ENCODE data around the gene TEK. TPM values are rescaled to one million over a fixed set of nuclear protein-coding genes. Genes with fewer than 3 reads are reported as not detected.

The TEK gene
- polyA plus RNA-seq, 2 of the 4 experiments (the other 2 are of a cell fraction) = 0.04 TPM; not detected in 1

GRCh38 chr9:27160636-27161035, 51.6 kb downstream of the TEK start:
- no peak for FAIRE-seq
- Histone ChIP-seq H3K4me3 (no peak overlapping the region), H3K27ac (no peak overlapping the region), H3K4me2 (no peak overlapping the region), H3K4me1 (no peaks in the 10 kb centered on the region), H3K9me3 (no peaks in the 10 kb centered on the region)
- CTCF ChIA-PET = interaction anchor here (1.2 kb wide), 1 partner anchor 87 kb away, joined by 3 read pairs; no protein-coding TSS in a partner anchor
- 49% methylated on average over 2 of the region's 2 CpGs for WGBS (ENCODE audit: missing lambda C conversion rate)
- no peak for TF ChIP-seq ZC3H11A (IDR thresholded peaks at IDR 0.05)
- TF ChIP-seq RAD21 (conservative IDR thresholded peaks at IDR 0.05 in 1 of 2, IDR thresholded peaks at IDR 0.05 in 1 of 2) = no peak
- TF ChIP-seq FOXS1 (CRISPR knock-in tag; IDR thresholded peaks at IDR 0.05) = no peak
- TF ChIP-seq ZFP36 (IDR thresholded peaks at IDR 0.05; ENCODE audit: borderline replicate concordance, partially characterized antibody) = no peak
- TF ChIP-seq, protein P1, sequence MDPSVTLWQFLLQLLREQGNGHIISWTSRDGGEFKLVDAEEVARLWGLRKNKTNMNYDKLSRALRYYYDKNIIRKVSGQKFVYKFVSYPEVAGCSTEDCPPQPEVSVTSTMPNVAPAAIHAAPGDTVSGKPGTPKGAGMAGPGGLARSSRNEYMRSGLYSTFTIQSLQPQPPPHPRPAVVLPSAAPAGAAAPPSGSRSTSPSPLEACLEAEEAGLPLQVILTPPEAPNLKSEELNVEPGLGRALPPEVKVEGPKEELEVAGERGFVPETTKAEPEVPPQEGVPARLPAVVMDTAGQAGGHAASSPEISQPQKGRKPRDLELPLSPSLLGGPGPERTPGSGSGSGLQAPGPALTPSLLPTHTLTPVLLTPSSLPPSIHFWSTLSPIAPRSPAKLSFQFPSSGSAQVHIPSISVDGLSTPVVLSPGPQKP (IDR thresholded peaks at IDR 0.05; ENCODE audit: low read depth, low read length) = no peak
- no peak for TF ChIP-seq JUNB (IDR thresholded peaks at IDR 0.05)
- TF ChIP-seq NPAS2 (CRISPR knock-in tag; IDR thresholded peaks at IDR 0.05; ENCODE audit: borderline replicate concordance) = no peak
- TF ChIP-seq, protein P2, sequence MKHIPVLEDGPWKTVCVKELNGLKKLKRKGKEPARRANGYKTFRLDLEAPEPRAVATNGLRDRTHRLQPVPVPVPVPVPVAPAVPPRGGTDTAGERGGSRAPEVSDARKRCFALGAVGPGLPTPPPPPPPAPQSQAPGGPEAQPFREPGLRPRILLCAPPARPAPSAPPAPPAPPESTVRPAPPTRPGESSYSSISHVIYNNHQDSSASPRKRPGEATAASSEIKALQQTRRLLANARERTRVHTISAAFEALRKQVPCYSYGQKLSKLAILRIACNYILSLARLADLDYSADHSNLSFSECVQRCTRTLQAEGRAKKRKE (CRISPR knock-in tag; IDR thresholded peaks at IDR 0.05; ENCODE audit: low read depth) = no peak
- TF ChIP-seq RNF2 (IDR thresholded peaks at IDR 0.05; ENCODE audit: borderline replicate concordance, low read depth) = no peak
- no peak for TF ChIP-seq RFX5 (IDR thresholded peaks at IDR 0.05)
- no peak for TF ChIP-seq TP53 (CRISPR knock-in tag; IDR thresholded peaks at IDR 0.05)
- no peak for TF ChIP-seq GATA3 (IDR thresholded peaks at IDR 0.05; ENCODE audit: borderline replicate concordance)
- TF ChIP-seq PHF8 (IDR thresholded peaks at IDR 0.05; ENCODE audit: borderline replicate concordance, low read depth) = no peak
- TF ChIP-seq TFCP2L1 (CRISPR knock-in tag; IDR thresholded peaks at IDR 0.05) = no peak
- no peak for TF ChIP-seq ESRRA (IDR thresholded peaks at IDR 0.05; ENCODE audit: borderline replicate concordance, low read length)
- TF ChIP-seq MAZ (IDR thresholded peaks at IDR 0.05; ENCODE audit: borderline replicate concordance, low read depth, low read length) = no peak
- no peak for TF ChIP-seq KDM5A (IDR thresholded peaks at IDR 0.05)
- TF ChIP-seq CHD4 (IDR thresholded peaks at IDR 0.05; ENCODE audit: borderline replicate concordance) = no peak
- TF ChIP-seq, protein P3, sequence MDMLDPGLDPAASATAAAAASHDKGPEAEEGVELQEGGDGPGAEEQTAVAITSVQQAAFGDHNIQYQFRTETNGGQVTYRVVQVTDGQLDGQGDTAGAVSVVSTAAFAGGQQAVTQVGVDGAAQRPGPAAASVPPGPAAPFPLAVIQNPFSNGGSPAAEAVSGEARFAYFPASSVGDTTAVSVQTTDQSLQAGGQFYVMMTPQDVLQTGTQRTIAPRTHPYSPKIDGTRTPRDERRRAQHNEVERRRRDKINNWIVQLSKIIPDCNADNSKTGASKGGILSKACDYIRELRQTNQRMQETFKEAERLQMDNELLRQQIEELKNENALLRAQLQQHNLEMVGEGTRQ (IDR thresholded peaks at IDR 0.05) = no peak
- no peak for TF ChIP-seq HEYL (CRISPR knock-in tag; IDR thresholded peaks at IDR 0.05)
- no peak for ATAC-seq
- POLR2A ChIA-PET = no interaction called here
- DNase-seq (ENCODE audit: low read depth in 1 of 2, low spot score in 1 of 2) = no peak

DNA sequence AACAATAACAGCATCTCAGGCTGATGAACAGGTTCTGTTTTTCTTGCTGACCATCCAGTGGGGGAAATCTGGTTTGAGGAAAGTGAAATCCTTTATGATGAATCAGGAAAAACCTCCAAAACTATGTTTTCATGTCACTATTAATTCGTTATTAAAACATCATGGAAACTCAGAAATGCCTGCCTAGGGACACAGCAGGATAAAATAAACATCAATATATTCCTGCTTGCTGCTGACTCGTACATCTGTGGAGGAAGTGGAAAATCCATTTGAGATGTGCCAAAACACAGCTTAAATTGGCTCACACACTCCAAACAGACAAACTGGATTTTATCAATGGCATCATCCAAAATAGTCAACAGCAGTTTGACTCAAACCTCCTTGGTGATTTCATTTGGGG, 53.0 kb downstream of the TEK start:
- 2% methylated on average over 2 of the region's 2 CpGs for WGBS (ENCODE audit: missing lambda C conversion rate)
- Histone ChIP-seq H3K4me2 (no peak overlapping the region), H3K4me1 (no peaks in the 10 kb centered on the region), H3K4me3 (no peak overlapping the region), H3K9me3 (no peaks in the 10 kb centered on the region), H3K27ac (no peak overlapping the region)
- FAIRE-seq (no peak), ATAC-seq (no peak), DNase-seq (ENCODE audit: low read depth in 1 of 2, low spot score in 1 of 2) (no peak)
- TF ChIP-seq NFE2L2 (conservative IDR thresholded peaks at IDR 0.05; ENCODE audit: low read length) = no peak
- TF ChIP-seq NR3C1 (IDR thresholded peaks at IDR 0.05) = no peak
- no peak for TF ChIP-seq SMC3 (IDR thresholded peaks at IDR 0.05)
- TF ChIP-seq CBX2 (IDR thresholded peaks at IDR 0.05; ENCODE audit: borderline replicate concordance, low read depth) = no peak
- no peak for TF ChIP-seq FOXS1 (CRISPR knock-in tag; IDR thresholded peaks at IDR 0.05)
- TF ChIP-seq EHMT2 (IDR thresholded peaks at IDR 0.05; ENCODE audit: low read depth) = no peak
- TF ChIP-seq SREBF2 (IDR thresholded peaks at IDR 0.05) = no peak
- TF ChIP-seq TFCP2L1 (CRISPR knock-in tag; IDR thresholded peaks at IDR 0.05) = no peak
- TF ChIP-seq, protein P4, sequence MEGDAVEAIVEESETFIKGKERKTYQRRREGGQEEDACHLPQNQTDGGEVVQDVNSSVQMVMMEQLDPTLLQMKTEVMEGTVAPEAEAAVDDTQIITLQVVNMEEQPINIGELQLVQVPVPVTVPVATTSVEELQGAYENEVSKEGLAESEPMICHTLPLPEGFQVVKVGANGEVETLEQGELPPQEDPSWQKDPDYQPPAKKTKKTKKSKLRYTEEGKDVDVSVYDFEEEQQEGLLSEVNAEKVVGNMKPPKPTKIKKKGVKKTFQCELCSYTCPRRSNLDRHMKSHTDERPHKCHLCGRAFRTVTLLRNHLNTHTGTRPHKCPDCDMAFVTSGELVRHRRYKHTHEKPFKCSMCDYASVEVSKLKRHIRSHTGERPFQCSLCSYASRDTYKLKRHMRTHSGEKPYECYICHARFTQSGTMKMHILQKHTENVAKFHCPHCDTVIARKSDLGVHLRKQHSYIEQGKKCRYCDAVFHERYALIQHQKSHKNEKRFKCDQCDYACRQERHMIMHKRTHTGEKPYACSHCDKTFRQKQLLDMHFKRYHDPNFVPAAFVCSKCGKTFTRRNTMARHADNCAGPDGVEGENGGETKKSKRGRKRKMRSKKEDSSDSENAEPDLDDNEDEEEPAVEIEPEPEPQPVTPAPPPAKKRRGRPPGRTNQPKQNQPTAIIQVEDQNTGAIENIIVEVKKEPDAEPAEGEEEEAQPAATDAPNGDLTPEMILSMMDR (IDR thresholded peaks at IDR 0.05) = no peak
- no peak for TF ChIP-seq PHF8 (IDR thresholded peaks at IDR 0.05; ENCODE audit: borderline replicate concordance, low read depth)
- TF ChIP-seq PBX3 (IDR thresholded peaks at IDR 0.05) = no peak
- TF ChIP-seq, protein P5, sequence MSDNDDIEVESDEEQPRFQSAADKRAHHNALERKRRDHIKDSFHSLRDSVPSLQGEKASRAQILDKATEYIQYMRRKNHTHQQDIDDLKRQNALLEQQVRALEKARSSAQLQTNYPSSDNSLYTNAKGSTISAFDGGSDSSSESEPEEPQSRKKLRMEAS (IDR thresholded peaks at IDR 0.05) = no peak
- no peak for TF ChIP-seq BHLHE40 (IDR thresholded peaks at IDR 0.05; ENCODE audit: low read depth, low read length)
- no peak for TF ChIP-seq HOXA7 (CRISPR knock-in tag; IDR thresholded peaks at IDR 0.05)
- no peak for TF ChIP-seq RARB (CRISPR knock-in tag; IDR thresholded peaks at IDR 0.05)
- no peak for TF ChIP-seq ESRRA (IDR thresholded peaks at IDR 0.05; ENCODE audit: borderline replicate concordance, low read length)
- TF ChIP-seq POLR2A (IDR thresholded peaks at IDR 0.05; ENCODE audit: low read length) = no peak
- CTCF ChIA-PET = no interaction called here
- POLR2A ChIA-PET = no interaction called here
